GM12875 (cell line): ENCODE data around the gene RPTOR.
"Not testable (repeated sequence)": the region's sequence is repeated elsewhere in the genome, so short reads cannot be mapped to it uniquely, and the experiment has no call there.

ENCODE experiments used
- H3K4me3 ChIP-seq: one replicate; pipeline ENCODE4 v1.5.1; 2011; ENCODE audit warnings: low read depth, low read length, control low read depth
- CTCF ChIP-seq: IDR thresholded peaks from 2 replicates; pipeline ENCODE4 v1.5.1; 2011; ENCODE audit warnings: low read depth, mild to moderate bottlenecking, control low read depth, inconsistent platforms, low read length, moderate library complexity, borderline replicate concordance; ENCODE audit not compliant: insufficient read depth

The RPTOR gene

GRCh38 chr17:80872501-80873306 is 328.1 kb downstream of the RPTOR start:
- TF ChIP-seq CTCF = no peak
- no peak overlapping the region for H3K4me3 ChIP-seq

- no peak for TF ChIP-seq CTCF
- H3K4me3 ChIP-seq = no peak overlapping the region
Measured at GRCh38 chr17:80873307-80873951, 328.8 kb downstream of the RPTOR start.

GRCh38 chr17:80874866-80875445 is 330.3 kb downstream of the RPTOR start:
- TF ChIP-seq CTCF = no peak
- H3K4me3 ChIP-seq = no peak overlapping the region

- not testable (repeated sequence) for H3K4me3 ChIP-seq
Measured at GRCh38 chr17:80875480-80875995, 330.9 kb downstream of the RPTOR start.

GRCh38 chr17:80876456-80876949 is 331.9 kb downstream of the RPTOR start:
- not testable (repeated sequence) for H3K4me3 ChIP-seq

- H3K4me3 ChIP-seq = no peak overlapping the region
- TF ChIP-seq CTCF = no peak
Measured at GRCh38 chr17:80876950-80877728, 332.5 kb downstream of the RPTOR start.

GRCh38 chr17:80877729-80878303 is 333.2 kb downstream of the RPTOR start:
- TF ChIP-seq CTCF = no peak
- no peak overlapping the region for H3K4me3 ChIP-seq
